ENCODE results near the gene CYP2W1.

DNA sequence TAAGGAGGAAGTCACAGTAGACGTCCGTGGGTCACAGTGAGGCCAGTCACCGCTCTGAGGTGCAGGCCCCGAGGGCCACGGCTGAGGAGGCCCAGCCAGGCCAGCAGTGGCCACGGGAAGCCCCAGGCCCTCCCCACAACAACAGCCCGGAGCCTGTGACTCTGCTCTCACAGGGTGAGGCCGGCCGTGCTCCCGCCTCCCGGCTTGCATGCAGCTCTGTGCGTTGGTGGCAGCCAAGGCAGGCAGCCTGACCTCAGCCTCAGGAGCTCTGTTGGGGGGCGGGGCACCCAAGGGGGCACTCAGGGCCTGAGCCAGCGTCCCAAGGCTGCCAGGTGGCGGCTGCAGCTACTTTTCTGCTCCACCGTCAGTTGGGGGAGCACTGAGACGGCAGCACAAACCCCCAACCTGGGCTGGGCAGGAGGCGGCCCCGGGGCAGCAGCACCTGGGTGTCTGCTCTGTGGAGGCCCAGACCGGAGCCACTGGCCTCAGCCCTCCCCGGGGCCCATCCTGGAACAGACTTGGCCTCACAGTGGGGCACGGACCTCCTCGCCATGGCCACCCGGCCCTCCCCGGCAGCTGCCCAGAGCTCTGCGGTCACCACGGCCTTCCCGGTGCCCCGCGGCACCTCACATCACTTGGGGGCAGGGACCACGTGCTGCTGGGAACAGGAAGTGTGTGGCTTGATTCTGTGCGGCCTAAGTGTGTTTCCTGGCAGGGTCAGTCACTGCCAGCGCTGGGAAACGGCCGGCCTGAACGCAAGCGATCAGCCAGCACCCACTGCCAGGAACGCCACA, 13.3 kb downstream of the CYP2W1 start:
- TF ChIP-seq, protein P1, sequence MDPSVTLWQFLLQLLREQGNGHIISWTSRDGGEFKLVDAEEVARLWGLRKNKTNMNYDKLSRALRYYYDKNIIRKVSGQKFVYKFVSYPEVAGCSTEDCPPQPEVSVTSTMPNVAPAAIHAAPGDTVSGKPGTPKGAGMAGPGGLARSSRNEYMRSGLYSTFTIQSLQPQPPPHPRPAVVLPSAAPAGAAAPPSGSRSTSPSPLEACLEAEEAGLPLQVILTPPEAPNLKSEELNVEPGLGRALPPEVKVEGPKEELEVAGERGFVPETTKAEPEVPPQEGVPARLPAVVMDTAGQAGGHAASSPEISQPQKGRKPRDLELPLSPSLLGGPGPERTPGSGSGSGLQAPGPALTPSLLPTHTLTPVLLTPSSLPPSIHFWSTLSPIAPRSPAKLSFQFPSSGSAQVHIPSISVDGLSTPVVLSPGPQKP (IDR thresholded peaks at IDR 0.05; ENCODE audit: low read depth, low read length) = no peak
- TF ChIP-seq CTCF (IDR thresholded peaks at IDR 0.05) = no peak
- TF ChIP-seq BHLHE40 (IDR thresholded peaks at IDR 0.05; ENCODE audit: low read depth, low read length) = no peak
- no peak for TF ChIP-seq EP300 (IDR thresholded peaks at IDR 0.05)
- no peak for TF ChIP-seq NFE2L2 (conservative IDR thresholded peaks at IDR 0.05; ENCODE audit: low read length)
- TF ChIP-seq, protein P2, sequence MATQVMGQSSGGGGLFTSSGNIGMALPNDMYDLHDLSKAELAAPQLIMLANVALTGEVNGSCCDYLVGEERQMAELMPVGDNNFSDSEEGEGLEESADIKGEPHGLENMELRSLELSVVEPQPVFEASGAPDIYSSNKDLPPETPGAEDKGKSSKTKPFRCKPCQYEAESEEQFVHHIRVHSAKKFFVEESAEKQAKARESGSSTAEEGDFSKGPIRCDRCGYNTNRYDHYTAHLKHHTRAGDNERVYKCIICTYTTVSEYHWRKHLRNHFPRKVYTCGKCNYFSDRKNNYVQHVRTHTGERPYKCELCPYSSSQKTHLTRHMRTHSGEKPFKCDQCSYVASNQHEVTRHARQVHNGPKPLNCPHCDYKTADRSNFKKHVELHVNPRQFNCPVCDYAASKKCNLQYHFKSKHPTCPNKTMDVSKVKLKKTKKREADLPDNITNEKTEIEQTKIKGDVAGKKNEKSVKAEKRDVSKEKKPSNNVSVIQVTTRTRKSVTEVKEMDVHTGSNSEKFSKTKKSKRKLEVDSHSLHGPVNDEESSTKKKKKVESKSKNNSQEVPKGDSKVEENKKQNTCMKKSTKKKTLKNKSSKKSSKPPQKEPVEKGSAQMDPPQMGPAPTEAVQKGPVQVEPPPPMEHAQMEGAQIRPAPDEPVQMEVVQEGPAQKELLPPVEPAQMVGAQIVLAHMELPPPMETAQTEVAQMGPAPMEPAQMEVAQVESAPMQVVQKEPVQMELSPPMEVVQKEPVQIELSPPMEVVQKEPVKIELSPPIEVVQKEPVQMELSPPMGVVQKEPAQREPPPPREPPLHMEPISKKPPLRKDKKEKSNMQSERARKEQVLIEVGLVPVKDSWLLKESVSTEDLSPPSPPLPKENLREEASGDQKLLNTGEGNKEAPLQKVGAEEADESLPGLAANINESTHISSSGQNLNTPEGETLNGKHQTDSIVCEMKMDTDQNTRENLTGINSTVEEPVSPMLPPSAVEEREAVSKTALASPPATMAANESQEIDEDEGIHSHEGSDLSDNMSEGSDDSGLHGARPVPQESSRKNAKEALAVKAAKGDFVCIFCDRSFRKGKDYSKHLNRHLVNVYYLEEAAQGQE (IDR thresholded peaks at IDR 0.05) = no peak
- TF ChIP-seq ESRRA (IDR thresholded peaks at IDR 0.05; ENCODE audit: borderline replicate concordance, low read length) = no peak
- TF ChIP-seq SMC3 (IDR thresholded peaks at IDR 0.05) = no peak
